ENCODE data around the gene IL1R1.

DNA sequence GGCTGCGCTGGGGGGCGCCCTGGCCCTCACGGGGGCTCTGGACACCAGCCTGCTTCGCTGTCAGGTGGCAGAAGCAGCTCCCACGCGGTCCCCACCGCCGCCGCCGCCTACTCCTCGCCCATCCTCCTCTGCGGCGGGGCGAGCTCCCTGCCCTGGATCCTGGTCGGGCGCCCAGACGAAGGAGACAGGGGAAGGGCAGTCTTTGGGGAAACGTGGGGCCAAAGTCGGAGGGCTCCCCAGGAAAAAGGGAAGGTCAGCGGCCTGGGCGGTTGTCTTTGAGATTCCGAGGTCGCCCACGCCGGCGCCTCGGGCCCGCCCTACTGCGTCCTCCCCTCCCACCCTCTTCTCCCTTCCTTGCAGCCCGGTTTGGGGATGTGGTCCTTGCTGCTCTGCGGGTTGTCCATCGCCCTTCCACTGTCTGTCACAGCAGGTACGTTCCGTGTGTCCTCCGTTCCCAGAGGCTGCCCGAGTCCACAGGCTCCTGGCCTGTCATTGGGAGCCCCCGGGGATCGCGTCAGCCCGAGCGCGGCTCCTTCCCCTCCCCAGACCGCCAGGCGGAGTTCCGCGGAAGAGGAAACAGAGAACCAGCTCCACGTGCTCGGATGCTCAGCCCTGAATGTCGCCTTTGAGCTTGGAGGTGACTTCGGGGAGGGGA, 45.1 kb downstream of the IL1R1 start:
- TF ChIP-seq POLR2A (IDR thresholded peaks at IDR 0.05; ENCODE audit: extremely low read depth, insufficient read length) = no peak
- TF ChIP-seq, protein P1, sequence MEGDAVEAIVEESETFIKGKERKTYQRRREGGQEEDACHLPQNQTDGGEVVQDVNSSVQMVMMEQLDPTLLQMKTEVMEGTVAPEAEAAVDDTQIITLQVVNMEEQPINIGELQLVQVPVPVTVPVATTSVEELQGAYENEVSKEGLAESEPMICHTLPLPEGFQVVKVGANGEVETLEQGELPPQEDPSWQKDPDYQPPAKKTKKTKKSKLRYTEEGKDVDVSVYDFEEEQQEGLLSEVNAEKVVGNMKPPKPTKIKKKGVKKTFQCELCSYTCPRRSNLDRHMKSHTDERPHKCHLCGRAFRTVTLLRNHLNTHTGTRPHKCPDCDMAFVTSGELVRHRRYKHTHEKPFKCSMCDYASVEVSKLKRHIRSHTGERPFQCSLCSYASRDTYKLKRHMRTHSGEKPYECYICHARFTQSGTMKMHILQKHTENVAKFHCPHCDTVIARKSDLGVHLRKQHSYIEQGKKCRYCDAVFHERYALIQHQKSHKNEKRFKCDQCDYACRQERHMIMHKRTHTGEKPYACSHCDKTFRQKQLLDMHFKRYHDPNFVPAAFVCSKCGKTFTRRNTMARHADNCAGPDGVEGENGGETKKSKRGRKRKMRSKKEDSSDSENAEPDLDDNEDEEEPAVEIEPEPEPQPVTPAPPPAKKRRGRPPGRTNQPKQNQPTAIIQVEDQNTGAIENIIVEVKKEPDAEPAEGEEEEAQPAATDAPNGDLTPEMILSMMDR (IDR thresholded peaks at IDR 0.05; ENCODE audit: low read depth, low read length) = no peak
- TF ChIP-seq, protein P2, sequence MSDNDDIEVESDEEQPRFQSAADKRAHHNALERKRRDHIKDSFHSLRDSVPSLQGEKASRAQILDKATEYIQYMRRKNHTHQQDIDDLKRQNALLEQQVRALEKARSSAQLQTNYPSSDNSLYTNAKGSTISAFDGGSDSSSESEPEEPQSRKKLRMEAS (IDR thresholded peaks at IDR 0.05; ENCODE audit: low read depth, low read length) = no peak
- TF ChIP-seq MYC (IDR thresholded peaks at IDR 0.05; ENCODE audit: low read depth, low read length) = no peak
